OCI-LY7 (cell line): ENCODE results near the gene CRYBG1.

ENCODE experiments used
- EZH2phosphoT487 ChIP-seq: fragments of 200-600 bp; sonication (generic); IDR thresholded peaks from 2 replicates; pipeline ENCODE4 v1.6.1; 2018; ENCODE audit warnings: low read depth, borderline replicate concordance, mild to moderate bottlenecking, mixed run types, antibody characterized with exemption, low read length, moderate library complexity, mixed read lengths
- TF ChIP-seq, protein P1 (sequence below): fragments of 200-600 bp; sonication (generic); conservative IDR thresholded peaks from 2 replicates; pipeline ENCODE4 v1.5.1; 2014; ENCODE audit warnings: mild to moderate bottlenecking, antibody characterized with exemption, low read length, moderate library complexity, mixed read lengths

GRCh38 chr6:106356378-106356777, 4.1 kb upstream of the CRYBG1 start:
- no peak for TF ChIP-seq EZH2phosphoT487
- TF ChIP-seq, protein P1, sequence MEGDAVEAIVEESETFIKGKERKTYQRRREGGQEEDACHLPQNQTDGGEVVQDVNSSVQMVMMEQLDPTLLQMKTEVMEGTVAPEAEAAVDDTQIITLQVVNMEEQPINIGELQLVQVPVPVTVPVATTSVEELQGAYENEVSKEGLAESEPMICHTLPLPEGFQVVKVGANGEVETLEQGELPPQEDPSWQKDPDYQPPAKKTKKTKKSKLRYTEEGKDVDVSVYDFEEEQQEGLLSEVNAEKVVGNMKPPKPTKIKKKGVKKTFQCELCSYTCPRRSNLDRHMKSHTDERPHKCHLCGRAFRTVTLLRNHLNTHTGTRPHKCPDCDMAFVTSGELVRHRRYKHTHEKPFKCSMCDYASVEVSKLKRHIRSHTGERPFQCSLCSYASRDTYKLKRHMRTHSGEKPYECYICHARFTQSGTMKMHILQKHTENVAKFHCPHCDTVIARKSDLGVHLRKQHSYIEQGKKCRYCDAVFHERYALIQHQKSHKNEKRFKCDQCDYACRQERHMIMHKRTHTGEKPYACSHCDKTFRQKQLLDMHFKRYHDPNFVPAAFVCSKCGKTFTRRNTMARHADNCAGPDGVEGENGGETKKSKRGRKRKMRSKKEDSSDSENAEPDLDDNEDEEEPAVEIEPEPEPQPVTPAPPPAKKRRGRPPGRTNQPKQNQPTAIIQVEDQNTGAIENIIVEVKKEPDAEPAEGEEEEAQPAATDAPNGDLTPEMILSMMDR = no peak
